Large intestine (tissue), 3 donors: ENCODE measurements around the gene FER. TPM values are rescaled to one million over a fixed set of nuclear protein-coding genes. Genes with fewer than 3 reads are reported as not detected.
"Not testable (repeated sequence)": the region's sequence is repeated elsewhere in the genome, so short reads cannot be mapped to it uniquely, and the experiment has no call there.

Source experiments
- DNase-seq, 2 donors: peaks; one replicate each; pipeline versions ENCODE4 v3.0.0 to v3.0.0-alpha.2; 2013
- H3K27ac ChIP-seq: one replicate; pipeline ENCODE4 v1.5.1; 2013; ENCODE audit warnings: low read length
- H3K27me3 ChIP-seq: 2 replicates; pipeline ENCODE4 v1.6.1; 2013; ENCODE audit warnings: low read length; ENCODE audit not compliant: control insufficient read depth, insufficient read depth
- H3K36me3 ChIP-seq: 2 replicates; pipeline ENCODE4 v1.6.1; 2013; ENCODE audit warnings: low read length; ENCODE audit not compliant: control insufficient read depth, insufficient read depth
- H3K4me1 ChIP-seq: one replicate; pipeline ENCODE4 v1.6.1; 2013; ENCODE audit warnings: low read length; ENCODE audit not compliant: control insufficient read depth, insufficient read depth
- H3K4me3 ChIP-seq: one replicate; pipeline ENCODE4 v1.5.1; 2013; ENCODE audit warnings: low read length
- H3K9me3 ChIP-seq: one replicate; pipeline ENCODE4 v1.6.1; 2013; ENCODE audit warnings: mild to moderate bottlenecking, low read depth, low read length, moderate library complexity; ENCODE audit not compliant: control insufficient read depth
- WGBS: methylation state at CpG from one replicate; pipeline ENCODE4 v1.1.5; 2013; ENCODE audit warnings: low lambda C conversion rate; ENCODE audit not compliant: insufficient coverage; 5-methylcytosine and 5-hydroxymethylcytosine counted together
- polyA plus RNA-seq: library from polyadenylated mRNA; unstranded; fragments of 120-200 nt; gene quantifications from one replicate; pipeline ENCODE4 v1.2.1, GENCODE V29; 2013

The FER gene
- polyA plus RNA-seq, 1 donor, result 7.2 TPM

- H3K9me3 ChIP-seq, H3K27ac ChIP-seq, H3K4me1 ChIP-seq, H3K36me3 ChIP-seq, H3K27me3 ChIP-seq, DNase-seq, H3K4me3 ChIP-seq: not testable (repeated sequence)
- WGBS, result no CpG with 5 or more reads among the region's 5 CpGs
Observed at GRCh38 chr5:108766916-108767315, 19.2 kb downstream of the FER start.

GRCh38 chr5:108769352-108769751, 21.7 kb downstream of the FER start:
- WGBS, result no CpG with 5 or more reads among the region's 1 CpG
- no peak overlapping the region for H3K4me3 ChIP-seq
- DNase-seq, result no peak
- no peaks in the 10 kb centered on the region for H3K4me1 ChIP-seq
- H3K27me3 ChIP-seq, result no peaks in the 10 kb centered on the region
- no peak overlapping the region for H3K27ac ChIP-seq
- H3K36me3 ChIP-seq, result no peaks in the 10 kb centered on the region
- no peaks in the 10 kb centered on the region for H3K9me3 ChIP-seq

GRCh38 chr5:108772626-108773025, 24.9 kb downstream of the FER start:
- no peak overlapping the region for H3K27ac ChIP-seq
- no peak overlapping the region for H3K4me3 ChIP-seq
- WGBS, result 83% methylated on average over 1 of the region's 1 CpG
- H3K36me3 ChIP-seq, result no peaks in the 10 kb centered on the region
- no peaks in the 10 kb centered on the region for H3K27me3 ChIP-seq
- no peaks in the 10 kb centered on the region for H3K9me3 ChIP-seq
- H3K4me1 ChIP-seq, result no peaks in the 10 kb centered on the region
- DNase-seq, result no peak

GRCh38 chr5:108773330-108773729, 25.6 kb downstream of the FER start:
- H3K9me3 ChIP-seq, result no peaks in the 10 kb centered on the region
- H3K4me3 ChIP-seq, result no peak overlapping the region
- no peaks in the 10 kb centered on the region for H3K36me3 ChIP-seq
- no peak overlapping the region for H3K27ac ChIP-seq
- no peaks in the 10 kb centered on the region for H3K27me3 ChIP-seq
- no peak for DNase-seq
- 100% methylated on average over 1 of the region's 2 CpGs for WGBS
- no peaks in the 10 kb centered on the region for H3K4me1 ChIP-seq

- not testable (repeated sequence) for DNase-seq, H3K27ac ChIP-seq, H3K9me3 ChIP-seq, H3K4me1 ChIP-seq, H3K36me3 ChIP-seq, H3K27me3 ChIP-seq, H3K4me3 ChIP-seq
- WGBS, result no CpG with 5 or more reads among the region's 2 CpGs
Observed at GRCh38 chr5:108774079-108774478, 26.4 kb downstream of the FER start.

- not testable (repeated sequence) for H3K9me3 ChIP-seq, H3K27me3 ChIP-seq, H3K4me3 ChIP-seq, DNase-seq, H3K4me1 ChIP-seq, H3K36me3 ChIP-seq, H3K27ac ChIP-seq
- no CpG with 5 or more reads among the region's 3 CpGs for WGBS
Observed at GRCh38 chr5:108777582-108777981, 29.9 kb downstream of the FER start.

GRCh38 chr5:108784577-108784976, 36.9 kb downstream of the FER start:
- H3K27me3 ChIP-seq, H3K4me1 ChIP-seq, H3K4me3 ChIP-seq, H3K36me3 ChIP-seq, H3K27ac ChIP-seq, DNase-seq: not testable (repeated sequence)
- peaks cover 11% of the 10 kb centered on the region for H3K9me3 ChIP-seq
- no CpG with 5 or more reads among the region's 4 CpGs for WGBS

GRCh38 chr5:108786806-108787483, 39.2 kb downstream of the FER start:
- Histone ChIP-seq H3K27me3 (no peaks in the 10 kb centered on the region), H3K4me3 (no peak overlapping the region)

GRCh38 chr5:108788142-108788541, 40.4 kb downstream of the FER start:
- DNase-seq, result no peak
- Histone ChIP-seq H3K9me3 (peaks cover 11% of the 10 kb centered on the region), H3K4me1 (no peaks in the 10 kb centered on the region), H3K27me3 (no peaks in the 10 kb centered on the region), H3K27ac (no peak overlapping the region), H3K4me3 (no peak overlapping the region), H3K36me3 (peaks cover 10% of the 10 kb centered on the region)
- WGBS, result no CpG with 5 or more reads among the region's 7 CpGs

More at GRCh38 chr5:108786806-108787483, 39.2 kb downstream of the FER start:
- peaks cover 11% of the 10 kb centered on the region for H3K9me3 ChIP-seq
- H3K27ac ChIP-seq, result no peak overlapping the region
- peaks cover 10% of the 10 kb centered on the region for H3K36me3 ChIP-seq
- WGBS, result no CpG with 5 or more reads among the region's 12 CpGs
- DNase-seq, result no peak
- H3K4me1 ChIP-seq, result no peaks in the 10 kb centered on the region

GRCh38 chr5:108793207-108793606, 45.5 kb downstream of the FER start:
- Histone ChIP-seq H3K4me1 (no peaks in the 10 kb centered on the region), H3K27ac (no peak overlapping the region), H3K4me3 (no peak overlapping the region), H3K36me3 (no peaks in the 10 kb centered on the region), H3K27me3 (no peaks in the 10 kb centered on the region), H3K9me3 (no peaks in the 10 kb centered on the region)
- no peak for DNase-seq
- WGBS, result no CpG with 5 or more reads among the region's 5 CpGs

GRCh38 chr5:108794349-108794748, 46.7 kb downstream of the FER start:
- not testable (repeated sequence) for H3K36me3 ChIP-seq, H3K27ac ChIP-seq, H3K9me3 ChIP-seq, DNase-seq, H3K4me3 ChIP-seq, H3K27me3 ChIP-seq, H3K4me1 ChIP-seq
- WGBS, result no CpG with 5 or more reads among the region's 4 CpGs
